GM18498 (cell line): Measurements from ENCODE around the gene CSRNP2.
A peak's percentile ranks its signal among the peaks of the same experiment; 100 is the strongest.
"Not testable (repeated sequence)": the region's sequence is repeated elsewhere in the genome, so short reads cannot be mapped to it uniquely, and the experiment has no call there.

Experiments
- ATAC-seq: cut with Tn5 transposase; IDR thresholded peaks from one replicate; pipeline ENCODE4 v1.9.1; 2021; ENCODE audit warnings: mild to moderate bottlenecking, moderate library complexity; ENCODE audit not compliant: unreplicated experiment

The CSRNP2 gene

DNA sequence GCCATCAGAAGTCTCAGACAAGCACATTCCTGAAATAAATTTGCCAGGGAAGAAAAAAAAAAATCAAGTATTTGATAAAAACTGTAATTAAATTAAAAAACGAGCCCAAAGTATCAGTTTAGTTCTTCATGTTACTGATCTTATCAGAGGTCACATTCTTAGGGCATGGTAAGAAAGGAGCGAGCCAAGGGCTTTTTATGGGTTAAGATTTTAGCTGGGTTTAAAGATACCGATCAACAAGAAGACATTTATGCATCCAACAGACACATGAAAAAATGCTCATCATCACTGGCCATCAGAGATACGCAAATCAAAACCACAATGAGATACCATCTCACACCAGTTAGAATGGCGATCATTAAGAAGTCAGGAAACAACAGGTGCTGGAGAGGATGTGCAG is 5.0 kb downstream of the CSRNP2 start:
- not testable (repeated sequence) for ATAC-seq

DNA sequence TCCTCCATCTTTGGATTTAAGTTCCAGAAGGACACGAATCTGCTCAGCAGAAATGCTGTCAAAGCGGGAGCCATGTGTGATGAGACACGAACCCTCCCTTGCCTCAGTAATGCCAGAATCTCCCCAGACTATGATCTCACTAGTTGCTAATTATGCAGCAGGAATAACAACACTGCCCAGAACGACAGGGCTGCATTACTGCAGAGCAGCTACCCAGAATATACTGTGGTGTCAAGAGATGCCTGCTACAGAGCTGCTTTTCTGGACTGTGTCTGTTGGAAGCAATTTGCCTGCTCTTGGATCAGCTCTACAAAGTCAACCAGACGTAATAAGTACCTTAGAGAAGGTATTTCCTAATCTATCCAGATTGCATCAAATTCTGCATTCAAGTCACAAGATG is 5.5 kb downstream of the CSRNP2 start:
- ATAC-seq: no peak

DNA sequence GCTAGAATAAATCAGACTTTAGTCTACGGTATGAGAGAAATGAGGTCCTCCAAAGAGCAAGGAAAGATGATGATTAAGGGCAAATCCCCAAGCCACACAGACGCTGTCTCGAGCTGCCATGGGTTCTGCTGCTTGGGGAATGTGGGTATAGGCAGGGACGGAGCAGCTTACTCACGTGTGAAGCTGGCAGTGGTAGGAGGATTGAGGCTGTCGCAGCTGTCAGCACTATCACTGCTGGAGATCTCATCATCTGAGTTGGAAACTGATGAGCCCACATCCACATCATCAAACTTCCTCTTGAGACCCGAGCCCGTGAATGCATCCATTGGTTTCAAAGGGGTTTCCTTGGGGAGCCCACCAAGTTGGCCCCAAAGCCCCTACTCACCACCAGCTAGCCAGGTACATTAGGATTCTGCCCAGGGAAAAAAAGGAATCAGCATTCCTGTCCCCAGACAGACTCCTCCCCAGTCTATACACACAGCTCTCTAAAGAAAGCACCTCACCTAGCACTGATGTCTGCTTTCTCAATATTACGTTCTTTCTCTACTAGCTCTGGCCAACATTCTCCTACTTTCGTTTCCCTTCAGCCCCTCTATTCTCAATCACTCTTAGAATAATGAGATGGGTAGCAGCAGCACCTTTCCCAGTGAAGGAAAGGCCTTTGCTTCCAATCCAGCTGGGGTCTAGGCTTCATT is 7.0 kb downstream of the CSRNP2 start:
- no peak for ATAC-seq

DNA sequence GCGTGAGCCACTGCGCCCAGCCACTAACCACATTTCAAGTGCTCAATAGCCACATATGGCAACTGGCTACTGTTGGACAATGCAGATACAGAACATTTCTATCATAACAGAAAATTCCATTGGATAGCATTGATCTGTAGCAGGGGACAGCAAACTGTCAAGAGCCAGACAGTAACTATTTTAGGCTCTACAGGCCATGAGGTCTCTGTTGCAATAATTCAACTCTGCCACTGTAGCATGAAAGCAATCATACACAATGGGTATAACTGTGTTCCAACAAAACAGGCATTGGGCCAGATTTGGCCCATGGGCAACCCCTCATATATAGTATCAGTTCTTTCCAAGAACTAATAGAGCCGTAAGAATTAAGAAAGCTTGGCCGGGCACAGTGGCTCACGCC is 8.0 kb downstream of the CSRNP2 start:
- no peak for ATAC-seq

DNA sequence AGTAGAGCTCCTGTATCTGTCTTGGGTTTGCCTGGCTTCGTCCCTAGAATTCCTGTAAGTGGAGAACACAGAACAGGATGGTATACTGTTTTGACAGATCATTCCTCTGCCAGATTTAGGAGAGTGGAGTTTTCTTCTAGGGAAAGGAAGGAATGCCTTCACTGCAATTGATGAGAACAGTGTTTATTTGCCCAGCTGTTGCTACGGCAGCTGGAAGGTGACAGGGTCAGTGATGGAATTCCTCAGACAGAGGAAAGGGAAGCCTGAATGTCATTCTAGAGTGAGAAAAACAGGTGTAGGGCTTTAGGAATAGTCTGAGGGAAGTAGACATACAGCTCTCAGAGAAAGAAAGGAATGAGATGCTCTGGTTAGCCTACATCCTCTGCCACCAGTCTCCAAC is 11.7 kb downstream of the CSRNP2 start:
- ATAC-seq: no peak

DNA sequence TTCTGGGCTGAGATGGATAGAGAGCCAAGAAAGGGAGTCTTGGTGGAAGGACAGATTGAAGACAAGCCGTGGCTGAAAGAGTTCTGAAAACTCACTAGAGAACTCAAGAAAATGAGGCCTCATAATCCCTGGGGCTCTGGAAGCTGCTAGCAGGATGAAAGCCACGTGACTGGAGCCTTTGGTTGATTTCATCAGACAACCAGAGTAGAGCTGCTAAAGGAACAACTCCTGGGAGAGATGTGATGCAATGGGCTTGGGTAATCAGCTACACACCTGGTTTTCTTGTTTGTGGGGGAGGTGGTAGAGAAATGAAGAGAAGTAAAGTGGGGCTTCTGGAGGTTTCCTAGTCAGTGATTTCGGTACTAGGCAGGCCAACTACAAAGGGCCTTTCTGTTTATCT is 13.4 kb downstream of the CSRNP2 start:
- ATAC-seq: no peak

DNA sequence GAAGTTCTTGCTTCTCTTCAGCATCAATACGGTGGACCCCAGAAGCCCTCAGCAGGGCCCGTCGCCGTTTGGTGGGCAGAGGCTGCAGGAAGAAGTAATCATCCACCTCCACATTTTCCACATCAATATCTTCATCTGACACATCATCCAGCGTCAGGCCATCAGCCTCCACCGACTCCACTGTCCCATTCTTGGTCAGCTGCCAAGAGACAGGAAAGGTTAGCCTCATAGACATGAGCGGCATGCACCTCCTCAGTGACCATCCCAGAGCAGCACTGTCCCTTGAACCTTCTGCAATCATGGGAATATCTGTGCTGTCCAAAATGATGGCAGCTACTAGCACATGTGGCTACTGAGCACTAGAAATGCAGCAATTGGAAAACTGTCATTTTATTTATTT is 15.6 kb downstream of the CSRNP2 start:
- ATAC-seq: no peak

DNA sequence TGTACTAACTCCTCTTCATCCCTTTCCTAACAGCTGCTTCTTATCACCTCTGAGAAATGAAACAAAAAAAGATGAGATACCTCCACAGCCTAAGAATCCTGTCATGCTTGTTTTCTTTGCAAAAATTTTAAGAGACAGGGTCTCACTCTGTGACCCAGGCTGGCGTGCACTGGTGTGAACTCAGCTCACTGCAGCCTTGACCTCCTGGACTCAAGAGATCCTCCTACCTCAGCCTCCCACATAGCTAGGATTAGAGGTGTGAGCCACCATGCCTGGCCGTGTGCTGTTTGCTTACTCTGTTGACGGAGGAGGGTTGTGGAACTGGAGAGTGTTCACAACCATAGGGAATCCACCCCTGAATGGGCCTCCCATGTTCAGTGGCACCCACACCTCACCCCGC is 16.2 kb downstream of the CSRNP2 start:
- ATAC-seq: no peak

DNA sequence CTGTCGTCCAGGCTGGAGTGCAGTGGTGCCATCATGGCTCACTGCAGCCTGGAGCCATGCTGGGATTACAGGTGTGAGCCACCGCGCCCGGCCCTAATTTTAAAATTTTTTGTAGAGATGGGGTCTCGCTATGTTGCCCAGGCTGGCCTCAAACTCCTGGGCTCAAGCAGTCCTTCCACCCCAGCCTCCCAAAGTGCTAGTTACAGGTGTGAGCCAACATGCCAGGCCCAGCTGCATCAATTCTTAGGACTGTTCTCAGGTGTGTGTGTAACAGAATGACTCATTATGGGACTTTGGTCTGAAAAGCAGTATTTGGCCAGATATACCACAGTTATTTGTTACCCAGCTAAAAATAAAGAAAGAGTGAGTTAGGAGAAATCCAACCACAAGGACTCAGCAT is 17.9 kb downstream of the CSRNP2 start:
- no peak for ATAC-seq

DNA sequence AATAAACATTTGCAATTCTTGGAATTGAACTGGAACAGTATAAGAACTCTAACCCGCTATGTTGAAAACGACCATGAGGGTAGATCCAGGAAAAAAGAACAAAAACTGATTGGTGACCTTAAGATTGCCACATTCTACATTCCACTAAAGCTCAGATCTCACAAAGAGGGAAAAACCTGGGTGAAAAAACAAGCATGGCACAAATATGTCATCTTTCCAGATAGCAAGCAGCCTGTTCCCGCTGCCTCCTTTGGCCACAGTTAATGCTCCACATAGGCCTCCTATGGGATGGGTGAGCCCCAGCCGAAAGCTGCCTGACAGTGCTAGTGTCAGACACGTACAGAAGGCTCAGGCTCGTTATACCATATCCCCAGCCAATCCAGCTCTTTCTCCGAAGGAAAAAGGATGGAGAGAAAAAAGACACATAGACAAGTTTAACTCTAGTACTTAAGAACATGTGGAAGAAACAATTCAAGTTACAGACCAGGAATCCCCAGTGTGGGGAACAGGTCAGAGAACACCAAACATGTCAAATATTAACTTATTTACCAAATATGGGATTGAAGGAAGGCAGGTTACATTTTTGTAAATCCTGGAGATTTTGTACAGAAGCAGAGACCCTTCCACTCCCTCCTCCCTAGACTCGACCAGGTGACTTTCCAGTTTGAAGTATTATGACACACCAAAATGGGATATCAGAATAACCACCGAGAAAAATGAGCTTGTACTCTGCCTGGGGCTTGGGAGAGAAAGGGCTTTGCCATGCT is 20.6 kb downstream of the CSRNP2 start:
- ATAC-seq: no peak

DNA sequence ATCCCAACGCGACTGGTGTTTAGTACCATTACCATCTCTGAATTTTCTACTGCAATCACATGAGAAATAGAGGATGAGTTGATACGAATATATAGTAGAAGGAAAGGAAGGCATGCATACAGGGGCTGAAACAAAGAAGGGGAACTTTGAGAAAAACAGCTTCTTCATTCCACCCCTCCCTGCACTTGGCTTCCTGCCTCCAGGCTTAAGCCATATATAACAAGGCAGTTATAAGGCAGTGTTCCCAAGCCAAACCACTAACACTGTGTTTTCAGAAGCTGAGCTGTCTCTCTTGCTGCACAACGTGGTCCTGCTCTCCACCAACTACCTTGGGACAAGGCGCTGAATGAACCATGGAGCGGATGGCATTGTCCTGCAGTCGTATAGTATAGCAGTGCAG is 24.3 kb downstream of the CSRNP2 start:
- ATAC-seq: no peak

DNA sequence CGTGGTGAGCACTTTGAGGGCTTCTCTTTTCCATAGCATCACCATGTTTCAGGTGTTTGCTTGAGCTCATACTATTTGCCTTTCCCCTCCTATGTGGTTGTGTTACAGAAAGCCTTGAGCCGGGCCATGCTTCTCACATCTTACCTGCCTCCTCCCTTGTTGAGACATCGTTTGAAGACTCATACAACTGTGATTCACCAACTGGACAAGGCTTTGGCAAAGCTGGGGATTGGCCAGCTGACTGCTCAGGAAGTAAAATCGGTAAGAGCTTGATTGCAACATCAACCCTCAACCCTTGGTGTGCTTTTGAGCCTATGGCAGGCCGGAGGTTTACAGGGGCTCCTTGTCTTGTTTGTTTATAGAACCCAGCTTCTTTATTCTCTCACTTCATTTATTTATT is 27.2 kb downstream of the CSRNP2 start:
- ATAC-seq: no peak

DNA sequence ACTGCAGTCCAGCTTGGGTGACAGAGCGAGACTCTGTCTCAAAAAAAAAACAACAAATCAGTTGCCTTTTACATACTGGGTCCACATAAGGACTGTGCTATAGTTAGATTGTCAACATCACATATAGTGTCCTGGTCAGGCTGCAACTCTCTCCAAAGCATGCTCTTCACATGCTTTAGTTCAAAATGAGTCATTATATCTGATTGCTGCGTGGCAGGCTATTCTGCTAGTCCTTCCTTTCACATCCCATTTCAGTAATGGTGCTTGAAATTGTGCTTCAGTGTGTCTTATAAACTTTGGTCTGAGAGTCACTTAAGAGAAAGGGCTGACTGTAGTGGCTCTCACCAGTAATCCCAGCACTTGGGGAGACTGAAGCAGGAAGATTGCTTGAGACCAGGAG is 28.3 kb downstream of the CSRNP2 start:
- no peak for ATAC-seq

DNA sequence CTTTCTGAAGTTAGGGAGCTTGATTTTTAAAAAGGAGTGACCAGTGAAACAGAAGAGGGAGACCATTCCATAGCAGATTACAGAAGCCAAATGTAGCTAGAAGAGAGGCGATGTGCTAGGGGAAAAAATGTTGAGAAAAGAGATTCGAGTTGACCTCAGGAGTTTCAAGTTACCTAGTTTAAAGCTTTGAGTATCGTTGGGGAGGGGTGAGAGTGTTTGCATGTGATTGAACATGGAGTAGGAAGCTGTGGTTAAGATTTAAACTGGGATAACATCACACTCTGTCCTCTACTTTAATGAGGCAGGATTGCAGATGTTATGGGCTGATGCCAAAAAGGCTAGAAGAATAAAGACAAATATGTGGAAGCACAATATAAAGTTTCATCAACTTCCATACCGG is 31.6 kb downstream of the CSRNP2 start:
- no peak for ATAC-seq

DNA sequence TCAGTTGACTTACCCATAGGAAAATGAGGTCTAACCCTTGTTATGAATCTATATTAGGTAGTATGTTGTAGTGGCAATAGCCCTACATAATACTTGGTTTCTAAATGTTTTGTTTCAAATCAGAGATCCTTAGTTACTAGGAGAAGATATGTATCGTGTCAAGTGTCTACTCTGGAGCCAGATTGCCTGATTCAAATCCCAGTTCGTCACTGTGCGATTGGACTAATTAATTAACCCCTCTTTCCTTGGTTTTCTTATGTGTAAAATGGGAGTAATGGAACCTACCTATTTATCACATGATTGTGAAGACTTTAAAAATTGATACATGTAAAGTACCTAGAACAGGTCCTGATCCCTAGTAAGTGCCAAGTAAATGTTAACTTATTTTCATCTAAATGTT is 33.9 kb downstream of the CSRNP2 start:
- no peak for ATAC-seq

DNA sequence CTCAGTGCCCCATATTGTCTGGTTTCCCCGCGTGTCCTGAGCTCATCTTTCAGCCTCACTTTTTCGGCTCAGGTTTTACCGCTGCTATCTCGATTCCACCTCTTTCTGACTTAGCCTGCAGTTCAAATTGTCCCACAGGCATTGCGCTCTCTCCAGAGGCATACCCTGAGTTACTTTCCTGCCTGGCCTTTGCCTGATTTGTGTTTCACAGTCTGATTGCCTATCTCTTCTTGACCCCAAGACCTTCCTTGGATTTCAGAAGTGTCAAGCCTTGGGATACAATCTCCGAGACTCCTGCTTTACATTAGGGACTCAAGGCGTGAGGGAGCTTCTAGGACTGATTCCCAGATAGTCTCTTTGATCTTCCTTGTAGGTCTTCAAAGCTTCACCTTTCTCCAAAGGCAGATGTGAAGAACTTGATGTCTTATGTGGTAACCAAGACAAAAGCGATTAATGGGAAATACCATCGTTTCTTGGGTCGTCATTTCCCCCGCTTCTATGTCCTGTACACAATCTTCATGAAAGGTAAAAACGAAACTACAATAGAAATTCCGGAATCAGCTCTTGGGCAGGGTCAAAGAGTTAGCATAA is 34.6 kb downstream of the CSRNP2 start:
- ATAC-seq: no peak

DNA sequence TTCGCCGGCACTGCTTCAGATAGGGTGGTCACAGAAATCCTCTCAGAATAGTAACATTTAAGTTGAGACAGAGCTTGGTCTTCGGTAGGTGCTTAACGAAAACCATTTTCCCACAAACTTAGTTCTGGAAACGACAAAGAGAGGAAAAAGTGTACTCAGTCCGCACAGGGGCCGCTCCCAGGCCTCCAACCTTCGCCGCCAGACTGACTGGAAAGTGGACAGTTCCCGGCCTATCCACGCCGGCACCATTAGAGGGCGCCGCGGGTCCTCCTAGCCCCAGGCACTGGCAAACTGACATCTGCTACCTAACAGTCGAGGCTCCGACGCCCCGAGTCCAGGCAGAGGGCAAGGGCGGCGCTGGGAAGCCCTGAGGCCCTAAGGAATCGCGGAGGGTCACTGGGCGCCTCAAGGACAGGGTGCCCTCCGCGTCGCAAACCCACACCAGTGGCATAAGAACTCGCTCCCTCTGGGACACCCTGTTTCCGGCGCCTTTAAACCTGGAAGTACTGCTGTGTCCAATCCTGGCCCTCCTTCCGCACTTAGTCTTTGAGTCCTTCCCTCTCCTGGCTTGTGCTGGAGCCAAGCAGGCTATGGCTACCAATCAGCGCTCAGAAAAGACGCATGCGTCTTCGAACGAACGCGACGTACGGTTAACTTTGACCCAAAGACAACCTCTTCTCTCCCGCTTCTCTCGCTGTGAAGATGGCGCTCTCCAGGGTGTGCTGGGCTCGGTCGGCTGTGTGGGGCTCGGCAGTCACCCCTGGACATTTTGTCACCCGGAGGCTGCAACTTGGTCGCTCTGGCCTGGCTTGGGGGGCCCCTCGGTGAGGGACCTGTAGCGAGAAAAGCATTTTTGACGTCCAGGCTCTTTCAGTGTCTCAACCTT is 35.5 kb downstream of the CSRNP2 start, which contains the start of gene LETMD1:
Gene LETMD1, plus strand, starts transcription at position 673 of the 886 bp plus-strand sequence. Its CDS starts 30 bp downstream, at position 703.
- ATAC-seq: peak; percentile 97

DNA sequence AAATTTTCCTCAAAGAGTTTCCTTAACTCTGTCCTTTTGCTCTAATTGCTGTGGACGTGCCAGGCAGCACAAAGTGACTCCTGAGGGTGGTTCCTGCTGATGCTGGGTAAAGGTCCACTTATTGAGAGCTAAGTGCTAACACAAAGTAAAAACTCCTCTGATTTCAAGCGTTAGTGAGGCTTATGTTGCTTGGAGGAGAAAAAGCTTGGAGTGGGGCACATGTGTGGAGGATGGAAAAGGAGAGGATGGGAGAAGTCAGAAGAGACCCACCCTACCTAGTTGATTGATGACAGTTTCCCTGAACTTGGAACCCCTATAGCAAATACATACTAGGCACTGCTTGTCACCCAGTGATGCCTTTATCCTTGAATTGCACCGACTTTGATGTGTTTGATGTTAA is 47.1 kb downstream of the CSRNP2 start:
- ATAC-seq: no peak

DNA sequence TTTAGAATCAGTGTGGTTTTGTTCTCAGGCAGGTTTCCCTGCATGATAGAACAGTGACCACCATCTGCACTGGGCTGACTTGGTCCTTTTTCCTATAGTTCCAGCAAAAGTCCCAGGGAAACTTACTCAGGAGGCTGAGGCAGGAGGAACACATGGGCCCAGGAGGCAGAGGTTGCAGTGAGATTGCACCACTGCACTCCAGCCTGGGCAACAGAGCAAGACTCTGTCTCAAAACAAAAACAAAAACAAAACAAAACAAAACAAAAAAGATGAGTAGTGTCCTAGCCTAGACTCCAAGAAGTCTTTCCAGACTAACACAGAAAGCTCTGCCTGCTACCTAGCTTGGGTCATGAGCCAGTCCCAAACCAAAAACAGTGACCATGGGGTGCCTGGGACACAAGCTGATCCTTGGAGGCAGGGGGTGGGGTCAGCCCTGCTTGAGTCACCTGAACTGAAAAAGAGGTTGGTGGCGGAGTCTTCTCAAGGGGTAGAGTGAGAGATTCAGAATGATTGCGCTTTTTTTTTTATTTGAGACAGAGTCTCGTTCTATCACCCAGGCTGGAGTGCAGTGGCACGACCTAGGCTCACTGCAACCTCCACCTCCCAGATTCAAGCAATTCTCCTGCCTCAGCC is 49.8 kb downstream of the CSRNP2 start:
- no peak for ATAC-seq

DNA sequence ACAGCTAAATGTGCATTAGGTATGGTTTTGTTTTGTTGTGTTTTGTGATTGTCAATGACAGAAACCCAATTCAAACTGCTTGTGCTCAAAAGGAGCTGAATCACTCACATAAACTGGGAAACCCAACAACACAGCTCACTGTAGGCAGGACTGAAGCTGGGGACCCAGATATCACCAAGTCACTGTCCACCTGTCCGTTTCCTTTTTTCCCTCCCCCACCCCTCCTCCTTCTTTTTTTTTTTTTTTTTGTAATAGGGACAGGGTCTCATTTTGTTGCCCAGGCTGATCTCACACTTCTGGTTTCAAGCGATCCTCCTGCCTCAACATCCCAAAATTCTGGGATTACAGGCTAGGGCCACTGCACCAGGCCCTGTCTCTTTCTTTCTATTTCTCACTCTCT is 50.3 kb downstream of the CSRNP2 start:
- no peak for ATAC-seq

DNA sequence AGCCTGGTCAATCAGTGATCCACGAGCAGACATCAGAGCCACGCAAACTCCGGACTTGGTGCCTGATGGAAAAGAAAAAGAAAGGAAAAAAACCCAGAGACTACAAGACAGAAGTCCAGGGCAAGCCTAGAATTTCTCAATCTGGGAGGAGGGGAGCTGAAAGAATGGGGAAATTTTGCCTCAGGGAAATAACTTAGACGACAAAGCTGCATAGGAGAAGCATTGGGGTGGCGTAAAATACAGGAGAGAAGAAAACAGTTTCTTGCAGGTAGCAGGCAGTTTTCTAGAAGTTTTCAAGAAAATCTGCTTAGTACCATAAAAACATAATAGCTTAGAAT is 54.6 kb downstream of the CSRNP2 start:
- no peak for ATAC-seq
